Frontal cortex (tissue), 1 donor: Measurements from ENCODE around the gene SYPL2. TPM values are rescaled to one million over a fixed set of nuclear protein-coding genes. Genes with fewer than 3 reads are reported as not detected.

Experiments used
- total RNA-seq: library from RNA; depleted of rRNA; stranded (reverse); fragments of >200 nt; gene quantifications from one replicate; pipeline ENCODE4 v1.2.3, GENCODE V29; 2014

Gene SYPL2
- total RNA-seq, 1 donor from 2014 or later: not detected

Other genes with a start within 250 kb of the SYPL2 start
- gene CELSR2, start 217.0 kb upstream of the SYPL2 start, total RNA-seq: 27.3 TPM
- 7.7 TPM for gene PSRC1, start 183.4 kb upstream of the SYPL2 start, total RNA-seq
- gene MYBPHL, start 159.5 kb upstream of the SYPL2 start, total RNA-seq: not detected
- 42.8 TPM for gene SORT1, start 68.6 kb upstream of the SYPL2 start, total RNA-seq
- gene PSMA5, start 40.1 kb upstream of the SYPL2 start, total RNA-seq: 35.1 TPM
- 4.9 TPM for gene ATXN7L2, start 17.4 kb downstream of the SYPL2 start, total RNA-seq
- gene CYB561D1, start 27.5 kb downstream of the SYPL2 start, total RNA-seq: 4.9 TPM
- 8.2 TPM for gene AMIGO1, start 43.2 kb downstream of the SYPL2 start, total RNA-seq
- 4.9 TPM for gene GPR61, start 73.3 kb downstream of the SYPL2 start, total RNA-seq
- 16.3 TPM for gene GNAI3, start 82.1 kb downstream of the SYPL2 start, total RNA-seq
- not detected for gene GNAT2, start 153.1 kb downstream of the SYPL2 start, total RNA-seq
- gene AMPD2, start 153.3 kb downstream of the SYPL2 start, total RNA-seq: 51.0 TPM
- gene GSTM4, start 189.6 kb downstream of the SYPL2 start, total RNA-seq: 3.7 TPM
- gene GSTM2, start 201.5 kb downstream of the SYPL2 start, total RNA-seq: 18.8 TPM
- gene GSTM1, start 221.3 kb downstream of the SYPL2 start, total RNA-seq: 4.1 TPM
- gene GSTM5, start 245.7 kb downstream of the SYPL2 start, total RNA-seq: 3.7 TPM